ENCODE results near the gene HYCC1. TPM values are rescaled to one million over a fixed set of nuclear protein-coding genes. Genes with fewer than 3 reads are reported as not detected.

Gene HYCC1
- total RNA-seq, 1 experiment from 2014 or later = 46.2 TPM

GRCh38 chr7:23012186-23012585 is 1.7 kb downstream of the HYCC1 start:
- H3K27me3 ChIP-seq (replicated peaks; ENCODE audit: control insufficient read depth, insufficient read depth, low read length) = no peaks in the 10 kb centered on the region
- peaks cover 6% of the 10 kb centered on the region for H3K4me1 Mint-ChIP-seq (ENCODE audit: low read depth, unreplicated experiment)
- no peak for DNase-seq
- no peak overlapping the region for H3K27ac Mint-ChIP-seq (ENCODE audit: unreplicated experiment)
- BruUV-seq (replicated peaks) = TSS peak; percentile 37
- no peaks in the 10 kb centered on the region for H3K36me3 ChIP-seq (ENCODE audit: control insufficient read depth, insufficient read depth, low read length)
- ChIA-PET CTCF (interaction anchor here (0.6 to 0.9 kb wide), 2 partner anchors 42 to 74 kb away, joined by 3 to 6 read pairs; no protein-coding TSS in a partner anchor), POLR2A (no interaction called here)
- H3K27me3 Mint-ChIP-seq (ENCODE audit: insufficient read depth, unreplicated experiment) = no peaks in the 10 kb centered on the region
- no peaks in the 10 kb centered on the region for H3K9me3 Mint-ChIP-seq (ENCODE audit: unreplicated experiment)
- peaks cover 7% of the 10 kb centered on the region for H3K36me3 Mint-ChIP-seq (ENCODE audit: insufficient read depth, unreplicated experiment)
- H3K4me1 ChIP-seq = peaks cover 6% of the 10 kb centered on the region; the same call in 1 of the 2 replicates
- no peaks in the 10 kb centered on the region for H3K9me3 ChIP-seq
- intact Hi-C loops (cut with micrococcal nuclease; ENCODE audit: unreplicated experiment) = loop anchor here (5.0 kb wide), 1 partner anchor 190 kb away; the partner anchor contains the start of gene TOMM7
- no peak overlapping the region for H3K4me3 Mint-ChIP-seq (ENCODE audit: unreplicated experiment)
- H3K4me3 ChIP-seq (ENCODE audit: low read depth, low read length) = peak overlapping the region; percentile 93
- no peak for TF ChIP-seq CTCF (IDR thresholded peaks at IDR 0.05; ENCODE audit: insufficient read depth in 1 of 2, low read depth in 1 of 2, low read length in 1 of 2, severe bottlenecking in 1 of 2, unreplicated experiment in 1 of 2)

GRCh38 chr7:23011222-23011924 is 2.6 kb downstream of the HYCC1 start:
- Mint-ChIP-seq H3K27me3 (ENCODE audit: insufficient read depth, unreplicated experiment) (no peaks in the 10 kb centered on the region), H3K4me3 (ENCODE audit: unreplicated experiment) (no peak overlapping the region), H3K9me3 (ENCODE audit: unreplicated experiment) (no peaks in the 10 kb centered on the region), H3K27ac (ENCODE audit: unreplicated experiment) (no peak overlapping the region), H3K36me3 (ENCODE audit: insufficient read depth, unreplicated experiment) (peaks cover 7% of the 10 kb centered on the region), H3K4me1 (ENCODE audit: low read depth, unreplicated experiment) (peaks cover 6% of the 10 kb centered on the region)
- CTCF ChIA-PET = no interaction called here
- Histone ChIP-seq H3K4me3 (ENCODE audit: low read depth, low read length) (no peak overlapping the region), H3K27me3 (replicated peaks; ENCODE audit: control insufficient read depth, insufficient read depth, low read length) (no peaks in the 10 kb centered on the region), H3K9me3 (no peaks in the 10 kb centered on the region), H3K4me1 (peaks cover 6% of the 10 kb centered on the region; the same call in 1 of the 2 replicates), H3K36me3 (ENCODE audit: control insufficient read depth, insufficient read depth, low read length) (no peaks in the 10 kb centered on the region)
- BruUV-seq (replicated peaks) = no TSS peak
- intact Hi-C loops (cut with micrococcal nuclease; ENCODE audit: unreplicated experiment) = loop anchor here (5.0 kb wide), 1 partner anchor 189 kb away; the partner anchor contains the start of gene TOMM7
- POLR2A ChIA-PET = no interaction called here
- no peak for DNase-seq
- no peak for TF ChIP-seq CTCF (IDR thresholded peaks at IDR 0.05; ENCODE audit: insufficient read depth in 1 of 2, low read depth in 1 of 2, low read length in 1 of 2, severe bottlenecking in 1 of 2, unreplicated experiment in 1 of 2)

- H3K27me3 ChIP-seq (replicated peaks; ENCODE audit: control insufficient read depth, insufficient read depth, low read length) = no peaks in the 10 kb centered on the region
- TF ChIP-seq CTCF (IDR thresholded peaks at IDR 0.05; ENCODE audit: insufficient read depth in 1 of 2, low read depth in 1 of 2, low read length in 1 of 2, severe bottlenecking in 1 of 2, unreplicated experiment in 1 of 2) = no peak
- no peak for DNase-seq
- H3K4me1 Mint-ChIP-seq (ENCODE audit: low read depth, unreplicated experiment) = no peaks in the 10 kb centered on the region
- BruUV-seq (replicated peaks) = no TSS peak
- peaks cover 6% of the 10 kb centered on the region; the same call in 1 of the 2 replicates for H3K4me1 ChIP-seq
- no peaks in the 10 kb centered on the region for H3K9me3 ChIP-seq
- no peaks in the 10 kb centered on the region for H3K36me3 ChIP-seq (ENCODE audit: control insufficient read depth, insufficient read depth, low read length)
- intact Hi-C loops (cut with micrococcal nuclease; ENCODE audit: unreplicated experiment) = no loop called here
- H3K4me3 ChIP-seq (ENCODE audit: low read depth, low read length) = no peak overlapping the region
- H3K27ac Mint-ChIP-seq (ENCODE audit: unreplicated experiment) = no peak overlapping the region
- POLR2A ChIA-PET = no interaction called here
- no peak overlapping the region for H3K4me3 Mint-ChIP-seq (ENCODE audit: unreplicated experiment)
- peaks cover 7% of the 10 kb centered on the region for H3K36me3 Mint-ChIP-seq (ENCODE audit: insufficient read depth, unreplicated experiment)
- H3K27me3 Mint-ChIP-seq (ENCODE audit: insufficient read depth, unreplicated experiment) = no peaks in the 10 kb centered on the region
- CTCF ChIA-PET = no interaction called here
- no peaks in the 10 kb centered on the region for H3K9me3 Mint-ChIP-seq (ENCODE audit: unreplicated experiment)
These were observed 4.6 kb downstream of the HYCC1 start for GRCh38 chr7:23009303-23009702.

Measured in Caco-2 (cell line).